Cardiac muscle cell (in vitro differentiated cells and primary cell): Measurements from ENCODE around the gene NMRK2. TPM values are rescaled to one million over a fixed set of nuclear protein-coding genes. Genes with fewer than 3 reads are reported as not detected.
"Not testable (repeated sequence)": the region's sequence is repeated elsewhere in the genome, so short reads cannot be mapped to it uniquely, and the experiment has no call there.

Source experiments
- DNase-seq, 2 donors: peaks; one replicate each; pipeline versions ENCODE4 v3.0.0 to v3.0.0-alpha.2; 2010 to 2017; ENCODE audit warnings: low read depth in 1 of 2, low spot score in 1 of 2
- H3K27ac ChIP-seq: fragments of 200-600 bp; sonication (generic); 2 replicates; pipeline ENCODE4 v1.5.1; 2016
- H3K27me3 ChIP-seq: fragments of 200-600 bp; sonication (generic); 2 replicates; pipeline ENCODE4 v1.6.0; 2016; ENCODE audit warnings: control low read depth
- H3K36me3 ChIP-seq: fragments of 200-600 bp; sonication (generic); 2 replicates; pipeline ENCODE4 v1.5.1; 2016; ENCODE audit warnings: control low read depth
- H3K4me1 ChIP-seq: fragments of 200-600 bp; sonication (generic); 2 replicates; pipeline ENCODE4 v1.8.1; 2017; ENCODE audit warnings: low read depth, mild to moderate bottlenecking, mixed run types
- H3K4me3 ChIP-seq: fragments of 200-600 bp; sonication (generic); 2 replicates; pipeline ENCODE4 v1.5.1; 2016; ENCODE audit warnings: mild to moderate bottlenecking
- H3K9me3 ChIP-seq: fragments of 200-600 bp; sonication (generic); 2 replicates; pipeline ENCODE4 v1.5.1; 2017; ENCODE audit warnings: low read depth, mild to moderate bottlenecking, control low read depth
- polyA plus RNA-seq: library from polyadenylated mRNA; unstranded; fragments of >200 nt; fragmentation: Nextera tagmentation; extraction: Ambion mirVana; gene quantifications from 2 replicates; pipeline ENCODE4 v1.2.1, GENCODE V29; 2016
- total RNA-seq: library from RNA; depleted of rRNA; stranded (reverse); fragments of >200 nt; gene quantifications from 2 replicates; pipeline ENCODE4 v1.2.3, GENCODE V29; 2016
- TF ChIP-seq, protein P1 (sequence below): IDR thresholded peaks from 2 replicates; pipeline ENCODE4 v1.5.1; 2012; ENCODE audit warnings: low read depth, mild to moderate bottlenecking, low read length

Gene NMRK2
- total and polyA plus RNA-seq, 2 experiments from 2014 or later, result 32.9 to 39.4 TPM

- Histone ChIP-seq H3K36me3 (no peaks in the 10 kb centered on the region), H3K27ac (no peak overlapping the region), H3K9me3 (no peaks in the 10 kb centered on the region), H3K4me1 (no peaks in the 10 kb centered on the region), H3K4me3 (no peak overlapping the region), H3K27me3 (no peaks in the 10 kb centered on the region)
- TF ChIP-seq, protein P1, sequence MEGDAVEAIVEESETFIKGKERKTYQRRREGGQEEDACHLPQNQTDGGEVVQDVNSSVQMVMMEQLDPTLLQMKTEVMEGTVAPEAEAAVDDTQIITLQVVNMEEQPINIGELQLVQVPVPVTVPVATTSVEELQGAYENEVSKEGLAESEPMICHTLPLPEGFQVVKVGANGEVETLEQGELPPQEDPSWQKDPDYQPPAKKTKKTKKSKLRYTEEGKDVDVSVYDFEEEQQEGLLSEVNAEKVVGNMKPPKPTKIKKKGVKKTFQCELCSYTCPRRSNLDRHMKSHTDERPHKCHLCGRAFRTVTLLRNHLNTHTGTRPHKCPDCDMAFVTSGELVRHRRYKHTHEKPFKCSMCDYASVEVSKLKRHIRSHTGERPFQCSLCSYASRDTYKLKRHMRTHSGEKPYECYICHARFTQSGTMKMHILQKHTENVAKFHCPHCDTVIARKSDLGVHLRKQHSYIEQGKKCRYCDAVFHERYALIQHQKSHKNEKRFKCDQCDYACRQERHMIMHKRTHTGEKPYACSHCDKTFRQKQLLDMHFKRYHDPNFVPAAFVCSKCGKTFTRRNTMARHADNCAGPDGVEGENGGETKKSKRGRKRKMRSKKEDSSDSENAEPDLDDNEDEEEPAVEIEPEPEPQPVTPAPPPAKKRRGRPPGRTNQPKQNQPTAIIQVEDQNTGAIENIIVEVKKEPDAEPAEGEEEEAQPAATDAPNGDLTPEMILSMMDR, result no peak
- DNase-seq, result no peak
These were observed 9.6 kb upstream of the NMRK2 start for GRCh38 chr19:3923096-3923758.

- Histone ChIP-seq H3K36me3 (no peaks in the 10 kb centered on the region), H3K4me3 (no peak overlapping the region), H3K4me1 (no peaks in the 10 kb centered on the region), H3K9me3 (no peaks in the 10 kb centered on the region), H3K27me3 (no peaks in the 10 kb centered on the region), H3K27ac (no peak overlapping the region)
- no peak for DNase-seq
- TF ChIP-seq, protein P1, result no peak
These were observed 9.0 kb upstream of the NMRK2 start for GRCh38 chr19:3923912-3924311.

- Histone ChIP-seq H3K36me3 (no peaks in the 10 kb centered on the region), H3K27me3 (no peaks in the 10 kb centered on the region), H3K4me1 (peaks cover 3% of the 10 kb centered on the region), H3K9me3 (no peaks in the 10 kb centered on the region), H3K4me3 (no peak overlapping the region), H3K27ac (peak overlapping the region; percentile 62)
- no peak for DNase-seq
- TF ChIP-seq, protein P1, result no peak
These were observed 1.8 kb upstream of the NMRK2 start for GRCh38 chr19:3931041-3931440.

DNA sequence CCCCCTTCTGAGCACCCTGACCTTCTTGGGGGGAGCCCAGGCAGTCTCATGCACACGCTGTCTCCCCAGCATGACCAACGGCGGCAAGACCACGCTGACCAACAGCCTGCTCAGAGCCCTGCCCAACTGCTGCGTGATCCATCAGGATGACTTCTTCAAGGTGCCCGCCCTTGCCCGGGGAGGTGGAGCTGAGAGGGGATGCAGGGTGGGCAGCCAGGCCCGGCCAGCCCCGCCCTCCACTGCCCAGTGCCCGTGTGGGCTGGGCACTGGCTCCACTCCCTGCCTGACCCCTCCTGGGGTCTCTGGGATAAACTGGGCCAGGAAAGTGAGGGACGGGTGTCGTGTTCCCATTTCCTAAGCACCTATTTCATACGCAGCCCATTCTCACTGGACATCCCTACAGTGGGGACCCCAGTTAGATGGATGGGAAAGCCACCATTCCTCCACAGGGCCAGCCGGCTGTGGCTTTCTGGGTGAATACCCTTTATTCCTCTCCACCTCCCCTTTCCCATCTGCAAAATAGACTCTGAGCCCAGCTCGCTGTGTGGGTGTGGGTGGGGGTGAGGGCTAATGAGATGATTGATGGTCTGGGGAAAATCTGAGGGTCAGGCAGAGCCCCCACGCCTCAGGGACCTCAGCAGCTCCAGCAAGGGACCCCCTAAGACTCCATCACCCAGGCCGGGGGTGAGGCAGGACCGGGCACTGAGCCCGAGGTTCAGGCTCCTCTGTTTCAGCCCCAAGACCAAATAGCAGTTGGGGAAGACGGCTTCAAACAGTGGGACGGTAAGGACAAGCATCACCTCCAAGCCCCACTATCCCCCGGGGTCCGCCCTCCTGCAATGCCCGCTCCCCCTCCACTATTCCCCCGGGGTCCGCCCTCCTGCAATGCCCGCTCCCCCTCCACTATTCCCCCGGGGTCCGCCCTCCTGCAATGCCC is 3.9 kb downstream of the NMRK2 start:
- no peak for DNase-seq
- H3K9me3 ChIP-seq, result no peaks in the 10 kb centered on the region
- H3K4me3 ChIP-seq, result no peak overlapping the region
- no peaks in the 10 kb centered on the region for H3K36me3 ChIP-seq
- H3K4me1 ChIP-seq, result peaks cover 3% of the 10 kb centered on the region
- TF ChIP-seq, protein P1, result no peak
- no peak overlapping the region for H3K27ac ChIP-seq
- H3K27me3 ChIP-seq, result no peaks in the 10 kb centered on the region

- not testable (repeated sequence) for H3K4me1 ChIP-seq, H3K4me3 ChIP-seq, H3K36me3 ChIP-seq, H3K9me3 ChIP-seq, H3K27ac ChIP-seq, H3K27me3 ChIP-seq, DNase-seq
These were observed 5.6 kb downstream of the NMRK2 start for GRCh38 chr19:3938300-3938950.
